ENCODE measurements around the gene PIP5K1B.

Gene PIP5K1B

GRCh38 chr9:68732405-68733020 lies 27.5 kb downstream of the PIP5K1B start:
- H3K27ac ChIP-seq (replicated peaks; ENCODE audit: low read length), result no peak overlapping the region
- no peak overlapping the region for H2AK5ac ChIP-seq (ENCODE audit: low read depth, low read length)
- H3K27me3 ChIP-seq (ENCODE audit: control insufficient read depth in 3 of 3, insufficient read depth in 3 of 3, low read depth in 1 of 3, low read length in 3 of 3), result no peaks in the 10 kb centered on the region
- H3K9me3 ChIP-seq (replicated peaks in 1 of 2; ENCODE audit: control insufficient read depth in 2 of 2, insufficient read depth in 1 of 2, low read depth in 1 of 2, low read length in 2 of 2), result peaks cover 0 to 24% of the 10 kb centered on the region in 2 donors
- H3K18ac ChIP-seq (ENCODE audit: low read length), result no peak overlapping the region
- peaks cover 0 to 67% of the 10 kb centered on the region in 2 donors for H3K36me3 ChIP-seq (replicated peaks in 1 of 2; ENCODE audit: control insufficient read depth in 2 of 2, insufficient read depth in 2 of 2, low read length in 2 of 2)
- no peak overlapping the region for H2BK15ac ChIP-seq (ENCODE audit: low read length)
- no peak overlapping the region for H2AFZ ChIP-seq (ENCODE audit: low read length)
- no peak overlapping the region for H2BK12ac ChIP-seq (ENCODE audit: low read length)
- 100% methylated on average over 1 of the region's 11 CpGs; no CpG with 5 or more reads in 1 of the 2 donors for WGBS, 2 donors (ENCODE audit: extremely low coverage in 2 of 2, insufficient read length in 2 of 2, insufficient replicate concordance in 1 of 2)
- H2BK120ac ChIP-seq (ENCODE audit: low read depth, low read length), result no peak overlapping the region
- no peak overlapping the region for H3K4ac ChIP-seq (ENCODE audit: low read length)
- H3K79me1 ChIP-seq (ENCODE audit: low read depth, low read length), result no peaks in the 10 kb centered on the region
- H3K4me1 ChIP-seq (ENCODE audit: control insufficient read depth in 2 of 2, insufficient read depth in 1 of 2, low read depth in 1 of 2, low read length in 2 of 2), result no peaks in the 10 kb centered on the region
- H3K4me2 ChIP-seq (ENCODE audit: insufficient read depth, low read length, poor library complexity, severe bottlenecking), result no peak overlapping the region
- H3K9ac ChIP-seq (ENCODE audit: low read depth, low read length, poor library complexity), result no peak overlapping the region
- H3K4me3 ChIP-seq (ENCODE audit: low read length in 2 of 2), result no peak overlapping the region
- no peak overlapping the region for H4K8ac ChIP-seq (ENCODE audit: low read depth, low read length)
- no peak for DNase-seq (ENCODE audit: low spot score)
- no peak overlapping the region for H3K23ac ChIP-seq (ENCODE audit: low read depth, low read length, poor library complexity)
- H3K14ac ChIP-seq (ENCODE audit: low read length), result no peak overlapping the region
- H4K91ac ChIP-seq (ENCODE audit: low read depth, low read length, poor library complexity), result no peak overlapping the region
- H2BK5ac ChIP-seq (ENCODE audit: low read length), result no peak overlapping the region

DNA sequence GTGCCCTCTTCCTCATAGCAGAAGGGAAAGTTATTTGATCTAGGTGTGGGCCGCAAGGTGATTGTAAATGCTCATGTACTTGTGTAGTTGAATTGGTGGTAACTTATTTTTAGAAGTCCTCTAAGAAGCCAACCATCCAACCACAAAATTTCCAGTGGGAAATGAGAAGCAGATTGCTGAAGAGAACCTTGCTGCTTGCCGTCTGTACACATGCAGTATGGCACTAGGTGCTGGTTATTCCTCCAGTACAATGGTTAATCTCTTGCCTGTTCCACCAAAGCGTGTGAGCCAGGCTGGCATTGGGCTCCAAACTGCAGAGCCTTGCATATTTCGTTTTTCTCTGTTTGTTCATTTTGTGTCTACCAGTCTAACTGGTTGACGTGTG lies 28.0 kb downstream of the PIP5K1B start:
- Histone ChIP-seq H2BK120ac (ENCODE audit: low read depth, low read length) (no peak overlapping the region), H4K91ac (ENCODE audit: low read depth, low read length, poor library complexity) (no peak overlapping the region), H2BK5ac (ENCODE audit: low read length) (no peak overlapping the region), H3K4me2 (ENCODE audit: insufficient read depth, low read length, poor library complexity, severe bottlenecking) (no peak overlapping the region), H3K79me1 (ENCODE audit: low read depth, low read length) (no peaks in the 10 kb centered on the region), H3K4me3 (ENCODE audit: low read length in 2 of 2) (no peak overlapping the region), H3K36me3 (replicated peaks in 1 of 2; ENCODE audit: control insufficient read depth in 2 of 2, insufficient read depth in 2 of 2, low read length in 2 of 2) (peaks cover 0 to 67% of the 10 kb centered on the region in 2 donors), H3K23ac (ENCODE audit: low read depth, low read length, poor library complexity) (no peak overlapping the region), H2BK15ac (ENCODE audit: low read length) (no peak overlapping the region), H3K27ac (replicated peaks; ENCODE audit: low read length) (no peak overlapping the region), H3K4me1 (ENCODE audit: control insufficient read depth in 2 of 2, insufficient read depth in 1 of 2, low read depth in 1 of 2, low read length in 2 of 2) (no peaks in the 10 kb centered on the region), H3K9me3 (replicated peaks in 1 of 2; ENCODE audit: control insufficient read depth in 2 of 2, insufficient read depth in 1 of 2, low read depth in 1 of 2, low read length in 2 of 2) (peaks cover 0 to 19% of the 10 kb centered on the region in 2 donors), H3K14ac (ENCODE audit: low read length) (no peak overlapping the region), H4K8ac (ENCODE audit: low read depth, low read length) (no peak overlapping the region), H3K9ac (ENCODE audit: low read depth, low read length, poor library complexity) (no peak overlapping the region), H2AK5ac (ENCODE audit: low read depth, low read length) (no peak overlapping the region), H3K4ac (ENCODE audit: low read length) (no peak overlapping the region), H2AFZ (ENCODE audit: low read length) (no peak overlapping the region), H2BK12ac (ENCODE audit: low read length) (no peak overlapping the region), H3K27me3 (ENCODE audit: control insufficient read depth in 3 of 3, insufficient read depth in 3 of 3, low read depth in 1 of 3, low read length in 3 of 3) (no peaks in the 10 kb centered on the region), H3K18ac (ENCODE audit: low read length) (no peak overlapping the region)
- DNase-seq (ENCODE audit: low spot score), result no peak
- WGBS, 2 donors (ENCODE audit: extremely low coverage in 2 of 2, insufficient read length in 2 of 2, insufficient replicate concordance in 1 of 2), result no CpG with 5 or more reads among the region's 5 CpGs

GRCh38 chr9:68738358-68738757 lies 33.3 kb downstream of the PIP5K1B start:
- H3K9ac ChIP-seq (ENCODE audit: low read depth, low read length, poor library complexity), result no peak overlapping the region
- H2BK5ac ChIP-seq (ENCODE audit: low read length), result no peak overlapping the region
- no peak overlapping the region for H3K18ac ChIP-seq (ENCODE audit: low read length)
- H3K27me3 ChIP-seq (ENCODE audit: control insufficient read depth in 3 of 3, insufficient read depth in 3 of 3, low read depth in 1 of 3, low read length in 3 of 3), result no peaks in the 10 kb centered on the region
- no peak overlapping the region for H2BK12ac ChIP-seq (ENCODE audit: low read length)
- H2BK15ac ChIP-seq (ENCODE audit: low read length), result no peak overlapping the region
- no peak overlapping the region for H3K14ac ChIP-seq (ENCODE audit: low read length)
- H3K4ac ChIP-seq (ENCODE audit: low read length), result no peak overlapping the region
- H4K91ac ChIP-seq (ENCODE audit: low read depth, low read length, poor library complexity), result no peak overlapping the region
- H2AK5ac ChIP-seq (ENCODE audit: low read depth, low read length), result no peak overlapping the region
- peaks cover 0 to 5% of the 10 kb centered on the region in 2 donors for H3K9me3 ChIP-seq (replicated peaks in 1 of 2; ENCODE audit: control insufficient read depth in 2 of 2, insufficient read depth in 1 of 2, low read depth in 1 of 2, low read length in 2 of 2)
- no peak overlapping the region for H3K4me3 ChIP-seq (ENCODE audit: low read length in 2 of 2)
- H2AFZ ChIP-seq (ENCODE audit: low read length), result no peak overlapping the region
- no peak overlapping the region for H3K23ac ChIP-seq (ENCODE audit: low read depth, low read length, poor library complexity)
- no peak overlapping the region for H3K4me2 ChIP-seq (ENCODE audit: insufficient read depth, low read length, poor library complexity, severe bottlenecking)
- no peak overlapping the region for H2BK120ac ChIP-seq (ENCODE audit: low read depth, low read length)
- no peak for DNase-seq (ENCODE audit: low spot score)
- WGBS, 2 donors (ENCODE audit: extremely low coverage in 2 of 2, insufficient read length in 2 of 2, insufficient replicate concordance in 1 of 2), result no CpG with 5 or more reads among the region's 3 CpGs
- peaks cover 0 to 44% of the 10 kb centered on the region in 2 donors for H3K36me3 ChIP-seq (replicated peaks in 1 of 2; ENCODE audit: control insufficient read depth in 2 of 2, insufficient read depth in 2 of 2, low read length in 2 of 2)
- no peak overlapping the region for H3K27ac ChIP-seq (replicated peaks; ENCODE audit: low read length)
- peaks cover 0 to 7% of the 10 kb centered on the region in 2 donors for H3K4me1 ChIP-seq (ENCODE audit: control insufficient read depth in 2 of 2, insufficient read depth in 1 of 2, low read depth in 1 of 2, low read length in 2 of 2)
- no peak overlapping the region for H4K8ac ChIP-seq (ENCODE audit: low read depth, low read length)
- H3K79me1 ChIP-seq (ENCODE audit: low read depth, low read length), result no peaks in the 10 kb centered on the region

DNA sequence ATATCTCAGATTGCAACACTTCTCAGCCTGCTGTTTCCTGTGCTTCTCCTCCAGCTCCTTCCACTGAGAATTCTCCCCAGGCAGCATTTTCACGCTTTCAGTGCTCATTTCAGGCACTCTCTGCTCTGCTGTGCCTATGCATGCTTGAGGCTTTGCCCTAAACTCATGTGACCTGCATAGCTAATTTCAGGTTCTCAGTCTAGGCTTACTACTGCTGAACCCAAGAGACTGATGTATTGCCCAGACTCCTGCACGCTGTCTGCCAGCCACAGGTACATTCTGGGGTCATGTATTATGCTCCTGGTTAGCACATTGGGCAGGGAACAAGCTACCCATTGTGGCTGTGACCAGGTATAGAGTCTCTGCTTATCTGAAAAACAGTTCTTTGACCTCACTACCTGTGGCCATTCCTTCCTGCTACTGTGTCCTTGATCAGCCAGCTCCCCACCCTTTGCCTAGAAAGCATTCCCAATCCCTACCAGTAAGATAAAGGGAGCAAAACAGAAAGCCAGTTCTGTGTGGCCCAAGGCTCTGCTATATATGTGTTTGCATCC lies 34.7 kb downstream of the PIP5K1B start:
- Histone ChIP-seq H3K4me2 (ENCODE audit: insufficient read depth, low read length, poor library complexity, severe bottlenecking) (no peak overlapping the region), H3K4me1 (ENCODE audit: control insufficient read depth in 2 of 2, insufficient read depth in 1 of 2, low read depth in 1 of 2, low read length in 2 of 2) (peaks cover 0 to 7% of the 10 kb centered on the region in 2 donors), H2AFZ (ENCODE audit: low read length) (no peak overlapping the region), H2AK5ac (ENCODE audit: low read depth, low read length) (no peak overlapping the region), H3K4ac (ENCODE audit: low read length) (no peak overlapping the region), H2BK120ac (ENCODE audit: low read depth, low read length) (no peak overlapping the region), H3K79me1 (ENCODE audit: low read depth, low read length) (no peaks in the 10 kb centered on the region), H4K8ac (ENCODE audit: low read depth, low read length) (no peak overlapping the region), H2BK5ac (ENCODE audit: low read length) (no peak overlapping the region), H3K14ac (ENCODE audit: low read length) (no peak overlapping the region), H3K27ac (replicated peaks; ENCODE audit: low read length) (no peak overlapping the region), H3K18ac (ENCODE audit: low read length) (no peak overlapping the region), H4K91ac (ENCODE audit: low read depth, low read length, poor library complexity) (no peak overlapping the region), H3K36me3 (replicated peaks in 1 of 2; ENCODE audit: control insufficient read depth in 2 of 2, insufficient read depth in 2 of 2, low read length in 2 of 2) (peaks cover 0 to 53% of the 10 kb centered on the region in 2 donors), H3K9ac (ENCODE audit: low read depth, low read length, poor library complexity) (no peak overlapping the region), H3K27me3 (ENCODE audit: control insufficient read depth in 3 of 3, insufficient read depth in 3 of 3, low read depth in 1 of 3, low read length in 3 of 3) (no peaks in the 10 kb centered on the region), H2BK15ac (ENCODE audit: low read length) (no peak overlapping the region), H3K23ac (ENCODE audit: low read depth, low read length, poor library complexity) (no peak overlapping the region), H3K9me3 (replicated peaks in 1 of 2; ENCODE audit: control insufficient read depth in 2 of 2, insufficient read depth in 1 of 2, low read depth in 1 of 2, low read length in 2 of 2) (peaks cover 0 to 2% of the 10 kb centered on the region in 2 donors), H3K4me3 (ENCODE audit: low read length in 2 of 2) (no peak overlapping the region), H2BK12ac (ENCODE audit: low read length) (no peak overlapping the region)
- DNase-seq (ENCODE audit: low spot score), result no peak
- no CpG with 5 or more reads among the region's 2 CpGs for WGBS, 2 donors (ENCODE audit: extremely low coverage in 2 of 2, insufficient read length in 2 of 2, insufficient replicate concordance in 1 of 2)
